H1 (cell line): ENCODE measurements around the gene GPR25. TPM values are rescaled to one million over a fixed set of nuclear protein-coding genes. Genes with fewer than 3 reads are reported as not detected.

Experiments used
- CHD1 ChIP-seq: IDR thresholded peaks from 2 replicates; pipeline ENCODE4 v1.6.1; 2012; ENCODE audit warnings: low read depth, low read length, improper control_type of control experiment
- RFX5 ChIP-seq: IDR thresholded peaks from 2 replicates; pipeline ENCODE4 v1.6.1; 2011; ENCODE audit warnings: low read depth, low read length, improper control_type of control experiment, borderline replicate concordance
- SIN3A ChIP-seq, 2 experiments: IDR thresholded peaks in 1 of 2; conservative IDR thresholded peaks in 1 of 2; 2 replicates each; pipeline ENCODE4 v1.6.1; 2011 to 2012; ENCODE audit warnings: low read length in 2 of 2, improper control_type of control experiment in 1 of 2, low read depth in 1 of 2, mild to moderate bottlenecking in 1 of 2
- TCF12 ChIP-seq: IDR thresholded peaks from 2 replicates; pipeline ENCODE4 v1.6.1; 2011; ENCODE audit warnings: low read depth, mild to moderate bottlenecking, low read length
- polyA plus RNA-seq, 7 experiments: library from polyadenylated mRNA; depleted of rRNA in 3 of 7; stranded (reverse) in 5 of 7; unstranded in 2 of 7; fragments of >200 nt in 5 of 7; fragments of 200-250 nt in 2 of 7; gene quantifications; 1 replicate in 5 of 7; 2 replicates in 1 of 7; 4 replicates in 1 of 7; pipeline versions ENCODE4 v1.2.1 to v1.2.3, GENCODE V29; 2011 to 2013; ENCODE audit warnings: missing spikeins in 2 of 7, mixed read lengths in 2 of 7
- total RNA-seq: library from RNA; stranded (reverse); fragmentation: NEBNext Ultra II Directional; extraction: Animal tissue kit (Norgen Biotek cat#: 25700); gene quantifications from 2 replicates; pipeline ENCODE4 v1.2.1, GENCODE V29; 2021
- TF ChIP-seq, protein P1 (sequence below), 3 experiments: IDR thresholded peaks; 1 replicate in 2 of 3; 2 replicates in 1 of 3; pipeline versions ENCODE4 v1.5.1 to v1.6.1; 2011; ENCODE audit warnings: low read length in 3 of 3, mild to moderate bottlenecking in 3 of 3, inconsistent platforms in 2 of 3, low read depth in 1 of 3, moderate library complexity in 1 of 3; ENCODE audit not compliant: insufficient read depth in 1 of 3; ENCODE audit errors: control extremely low read depth in 1 of 3

The GPR25 gene
- total and polyA plus RNA-seq, 2 of the 8 experiments (the other 6 are each of a cell fraction or from before 2014, with no cell fraction given), result not detected

DNA sequence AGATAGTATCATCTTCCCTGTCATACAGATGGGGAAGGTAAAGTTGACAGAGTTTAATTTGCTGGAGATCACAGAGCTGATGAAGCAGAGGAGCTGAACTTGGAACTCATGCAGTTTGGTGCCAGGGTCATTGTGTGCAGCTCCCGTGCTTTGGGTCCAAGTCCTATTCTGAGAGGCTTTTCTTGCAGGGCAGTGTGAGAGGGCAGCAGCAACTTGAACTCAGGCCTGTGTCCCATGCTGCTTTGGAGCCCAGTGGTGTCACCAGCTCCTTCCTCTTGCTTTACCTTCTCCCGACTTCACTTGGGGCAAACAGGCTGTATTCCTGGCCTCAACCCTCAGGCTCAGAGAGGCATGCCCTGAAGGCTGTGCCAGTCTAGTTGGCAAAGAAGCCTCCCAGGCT is 46.6 kb downstream of the GPR25 start (continued):
- TF ChIP-seq, protein P1, sequence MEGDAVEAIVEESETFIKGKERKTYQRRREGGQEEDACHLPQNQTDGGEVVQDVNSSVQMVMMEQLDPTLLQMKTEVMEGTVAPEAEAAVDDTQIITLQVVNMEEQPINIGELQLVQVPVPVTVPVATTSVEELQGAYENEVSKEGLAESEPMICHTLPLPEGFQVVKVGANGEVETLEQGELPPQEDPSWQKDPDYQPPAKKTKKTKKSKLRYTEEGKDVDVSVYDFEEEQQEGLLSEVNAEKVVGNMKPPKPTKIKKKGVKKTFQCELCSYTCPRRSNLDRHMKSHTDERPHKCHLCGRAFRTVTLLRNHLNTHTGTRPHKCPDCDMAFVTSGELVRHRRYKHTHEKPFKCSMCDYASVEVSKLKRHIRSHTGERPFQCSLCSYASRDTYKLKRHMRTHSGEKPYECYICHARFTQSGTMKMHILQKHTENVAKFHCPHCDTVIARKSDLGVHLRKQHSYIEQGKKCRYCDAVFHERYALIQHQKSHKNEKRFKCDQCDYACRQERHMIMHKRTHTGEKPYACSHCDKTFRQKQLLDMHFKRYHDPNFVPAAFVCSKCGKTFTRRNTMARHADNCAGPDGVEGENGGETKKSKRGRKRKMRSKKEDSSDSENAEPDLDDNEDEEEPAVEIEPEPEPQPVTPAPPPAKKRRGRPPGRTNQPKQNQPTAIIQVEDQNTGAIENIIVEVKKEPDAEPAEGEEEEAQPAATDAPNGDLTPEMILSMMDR (IDR thresholded peaks at IDR 0.05; ENCODE audit: control extremely low read depth in 1 of 3, insufficient read depth in 1 of 3, low read depth in 1 of 3, low read length in 3 of 3), result no peak
- TF ChIP-seq CHD1 (no peak), TCF12 (no peak), SIN3A (conservative IDR thresholded peaks at IDR 0.05 in 1 of 2, IDR thresholded peaks at IDR 0.05 in 1 of 2; ENCODE audit: low read depth in 1 of 2, low read length in 2 of 2) (no peak), RFX5 (no peak)
